ENCODE measurements around the gene SLC48A1. TPM values are rescaled to one million over a fixed set of nuclear protein-coding genes. Genes with fewer than 3 reads are reported as not detected.
A peak's percentile ranks its signal among the peaks of the same experiment; 100 is the strongest.

Gene SLC48A1
- total RNA-seq, 1 experiment from 2014 or later, result 20.0 TPM

DNA sequence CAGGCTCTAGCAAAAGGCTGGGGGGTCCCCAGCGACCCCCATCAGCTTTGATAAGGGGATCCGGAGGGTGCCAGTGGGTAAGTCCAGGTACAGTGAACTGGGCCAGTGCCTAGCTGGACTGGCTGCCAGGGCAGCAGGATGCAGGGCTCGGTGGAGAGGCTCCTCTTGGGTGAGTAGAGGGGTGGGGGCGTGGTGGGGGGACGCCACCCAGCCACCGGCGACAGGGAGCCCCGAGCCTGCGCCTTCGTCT is 14.5 kb upstream of the SLC48A1 start:
- H3K4me2 ChIP-seq (ENCODE audit: low read length), result peak overlapping the region; percentile 100
- H3K4me3 ChIP-seq (replicated peaks in 1 of 2; ENCODE audit: low read depth in 1 of 2, low read length in 2 of 2), result peak overlapping the region; percentile 65 to 73
- no peaks in the 10 kb centered on the region for H4K20me1 ChIP-seq (ENCODE audit: insufficient read depth)
- intact Hi-C loops (cut with micrococcal nuclease), result no loop called here
- H3K79me2 ChIP-seq (ENCODE audit: insufficient read depth, low read length), result no peaks in the 10 kb centered on the region
- H3K27me3 ChIP-seq (ENCODE audit: insufficient read depth, low read length), result no peaks in the 10 kb centered on the region
- ATAC-seq, result no peak
- DNase-seq (ENCODE audit: low read depth, low spot score), result no peak
- no peaks in the 10 kb centered on the region for H3K9me3 ChIP-seq (ENCODE audit: control insufficient read depth in 1 of 2, insufficient read depth in 1 of 2, low read depth in 1 of 2, low read length in 2 of 2)
- CTCF ChIA-PET, result interaction anchor here (0.7 to 9.1 kb wide), 7 partner anchors 8 to 80 kb away, joined by 3 to 75 read pairs (median 7); partner anchors contain the start of gene SLC48A1
- no peaks in the 10 kb centered on the region for H3K36me3 ChIP-seq (ENCODE audit: control insufficient read depth in 1 of 2, insufficient read depth in 2 of 2, low read length in 2 of 2)
- peaks cover 32 to 41% of the 10 kb centered on the region in 2 experiments for H3K4me1 ChIP-seq (ENCODE audit: control insufficient read depth in 1 of 2, insufficient read depth in 2 of 2, low read length in 2 of 2)
- TF ChIP-seq ZFX (IDR thresholded peaks at IDR 0.05) (no peak), SRF (IDR thresholded peaks at IDR 0.05; ENCODE audit: low read depth) (no peak), CBX3 (IDR thresholded peaks at IDR 0.05; ENCODE audit: low read depth) (no peak), TCF7L2 (IDR thresholded peaks at IDR 0.05; ENCODE audit: borderline replicate concordance, extremely low read depth, insufficient read depth, insufficient read length) (no peak), ZNF274 (IDR thresholded peaks at IDR 0.05; ENCODE audit: low read depth, low read length) (no peak), JUND (IDR thresholded peaks at IDR 0.05) (no peak), POLR2A (IDR thresholded peaks at IDR 0.05; ENCODE audit: borderline replicate concordance, extremely low read depth, insufficient read depth, insufficient read length) (no peak), EGR1 (IDR thresholded peaks at IDR 0.05; ENCODE audit: low read depth) (no peak), CEBPB (IDR thresholded peaks at IDR 0.05; ENCODE audit: low read depth) (no peak), SIN3A (IDR thresholded peaks at IDR 0.05; ENCODE audit: low read depth) (no peak), RAD21 (IDR thresholded peaks at IDR 0.05; ENCODE audit: low read depth) (no peak)
- TF ChIP-seq, protein P1, sequence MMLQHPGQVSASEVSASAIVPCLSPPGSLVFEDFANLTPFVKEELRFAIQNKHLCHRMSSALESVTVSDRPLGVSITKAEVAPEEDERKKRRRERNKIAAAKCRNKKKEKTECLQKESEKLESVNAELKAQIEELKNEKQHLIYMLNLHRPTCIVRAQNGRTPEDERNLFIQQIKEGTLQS (IDR thresholded peaks at IDR 0.05), result no peak
- TF ChIP-seq, protein P2, sequence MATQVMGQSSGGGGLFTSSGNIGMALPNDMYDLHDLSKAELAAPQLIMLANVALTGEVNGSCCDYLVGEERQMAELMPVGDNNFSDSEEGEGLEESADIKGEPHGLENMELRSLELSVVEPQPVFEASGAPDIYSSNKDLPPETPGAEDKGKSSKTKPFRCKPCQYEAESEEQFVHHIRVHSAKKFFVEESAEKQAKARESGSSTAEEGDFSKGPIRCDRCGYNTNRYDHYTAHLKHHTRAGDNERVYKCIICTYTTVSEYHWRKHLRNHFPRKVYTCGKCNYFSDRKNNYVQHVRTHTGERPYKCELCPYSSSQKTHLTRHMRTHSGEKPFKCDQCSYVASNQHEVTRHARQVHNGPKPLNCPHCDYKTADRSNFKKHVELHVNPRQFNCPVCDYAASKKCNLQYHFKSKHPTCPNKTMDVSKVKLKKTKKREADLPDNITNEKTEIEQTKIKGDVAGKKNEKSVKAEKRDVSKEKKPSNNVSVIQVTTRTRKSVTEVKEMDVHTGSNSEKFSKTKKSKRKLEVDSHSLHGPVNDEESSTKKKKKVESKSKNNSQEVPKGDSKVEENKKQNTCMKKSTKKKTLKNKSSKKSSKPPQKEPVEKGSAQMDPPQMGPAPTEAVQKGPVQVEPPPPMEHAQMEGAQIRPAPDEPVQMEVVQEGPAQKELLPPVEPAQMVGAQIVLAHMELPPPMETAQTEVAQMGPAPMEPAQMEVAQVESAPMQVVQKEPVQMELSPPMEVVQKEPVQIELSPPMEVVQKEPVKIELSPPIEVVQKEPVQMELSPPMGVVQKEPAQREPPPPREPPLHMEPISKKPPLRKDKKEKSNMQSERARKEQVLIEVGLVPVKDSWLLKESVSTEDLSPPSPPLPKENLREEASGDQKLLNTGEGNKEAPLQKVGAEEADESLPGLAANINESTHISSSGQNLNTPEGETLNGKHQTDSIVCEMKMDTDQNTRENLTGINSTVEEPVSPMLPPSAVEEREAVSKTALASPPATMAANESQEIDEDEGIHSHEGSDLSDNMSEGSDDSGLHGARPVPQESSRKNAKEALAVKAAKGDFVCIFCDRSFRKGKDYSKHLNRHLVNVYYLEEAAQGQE (IDR thresholded peaks at IDR 0.05; ENCODE audit: low read depth), result no peak
- RAD21 ChIA-PET (ENCODE audit: low non-redundant PET in 1 of 2, low total read pairs in 2 of 2, uncharacterized antibody in 2 of 2, unreplicated experiment in 2 of 2), result interaction anchor here in 1 of 2 experiments (1.5 kb wide), 1 partner anchor 16 kb away, joined by 3 read pairs; no protein-coding TSS in a partner anchor
- H3K9me2 ChIP-seq (ENCODE audit: insufficient read depth), result no peaks in the 10 kb centered on the region
- BruUV-seq (replicated peaks), result no TSS peak
- H3K9ac ChIP-seq (ENCODE audit: low read length), result peak overlapping the region; percentile 73
- peak overlapping the region; percentile 97 for H2AFZ ChIP-seq (ENCODE audit: low read depth, low read length, poor library complexity, severe bottlenecking)
- POLR2A ChIA-PET, result no interaction called here
- peak overlapping the region; percentile 62; the same call in 1 of the 2 replicates for H3K27ac ChIP-seq (ENCODE audit: low read depth, low read length)
